WTC11 (cell line): ENCODE measurements around the gene TAF5L. TPM values are rescaled to one million over a fixed set of nuclear protein-coding genes. Genes with fewer than 3 reads are reported as not detected.

Experiments
- GABPB1 ChIP-seq: sonication (generic); formaldehyde crosslinking; IDR thresholded peaks from 2 replicates; pipeline ENCODE4 v1.8.1; 2023; ENCODE audit warnings: mild to moderate bottlenecking, missing genetic modification reagents
- MYBL2 ChIP-seq: sonication (generic); formaldehyde crosslinking; IDR thresholded peaks from 2 replicates; pipeline ENCODE4 v1.8.1; 2023; ENCODE audit warnings: mild to moderate bottlenecking, moderate library complexity, missing genetic modification reagents
- NFE2L1 ChIP-seq: sonication (generic); formaldehyde crosslinking; IDR thresholded peaks from 2 replicates; pipeline ENCODE4 v1.8.1; 2023; ENCODE audit warnings: missing genetic modification reagents
- RELA ChIP-seq: sonication (generic); formaldehyde crosslinking; IDR thresholded peaks from 2 replicates; pipeline ENCODE4 v1.8.1; 2022; ENCODE audit warnings: missing genetic modification reagents, mild to moderate bottlenecking, borderline replicate concordance
- TCF7 ChIP-seq: sonication (generic); formaldehyde crosslinking; IDR thresholded peaks from 2 replicates; pipeline ENCODE4 v1.8.0; 2022; ENCODE audit warnings: mild to moderate bottlenecking, low read depth, missing genetic modification reagents, moderate library complexity
- ZBTB43 ChIP-seq: sonication (generic); formaldehyde crosslinking; IDR thresholded peaks from 2 replicates; pipeline ENCODE4 v1.8.1; 2023; ENCODE audit warnings: mild to moderate bottlenecking, missing genetic modification reagents
- ZNF121 ChIP-seq: sonication (generic); formaldehyde crosslinking; IDR thresholded peaks from 2 replicates; pipeline ENCODE4 v1.8.0; 2023; ENCODE audit warnings: missing genetic modification reagents
- ZNF532 ChIP-seq: fragments of 250-450 bp; sonication (Bioruptor Pico); IDR thresholded peaks from 2 replicates; pipeline ENCODE4 v1.9.0; 2021; ENCODE audit warnings: mild to moderate bottlenecking, borderline replicate concordance
- total RNA-seq: library from RNA; stranded (reverse); gene quantifications from 3 replicates; pipeline ENCODE4 v1.2.3, GENCODE V29; 2021
- TF ChIP-seq, protein P1 (sequence below): fragments of 250-450 bp; sonication (Bioruptor Pico); IDR thresholded peaks from 2 replicates; pipeline ENCODE4 v2.1.2; 2022; ENCODE audit warnings: mild to moderate bottlenecking, moderate library complexity
- TF ChIP-seq, protein P2 (sequence below): sonication (generic); formaldehyde crosslinking; IDR thresholded peaks from 2 replicates; pipeline ENCODE4 v1.8.0; 2022; ENCODE audit warnings: mild to moderate bottlenecking, missing genetic modification reagents
- TF ChIP-seq, protein P3 (sequence below): fragments of 250-450 bp; sonication (Bioruptor Pico); IDR thresholded peaks from 2 replicates; pipeline ENCODE4 v1.8.0; 2021; ENCODE audit warnings: mild to moderate bottlenecking
- TF ChIP-seq, protein P4 (sequence below): sonication (generic); formaldehyde crosslinking; conservative IDR thresholded peaks from 2 replicates; pipeline ENCODE4 v1.8.1; 2023; ENCODE audit warnings: mild to moderate bottlenecking, low read depth, missing genetic modification reagents, moderate library complexity
- TF ChIP-seq, protein P5 (sequence below): sonication (generic); formaldehyde crosslinking; IDR thresholded peaks from 2 replicates; pipeline ENCODE4 v1.8.1; 2022; ENCODE audit warnings: mild to moderate bottlenecking, missing genetic modification reagents, moderate library complexity, borderline replicate concordance
- TF ChIP-seq, protein P6 (sequence below): sonication (generic); formaldehyde crosslinking; IDR thresholded peaks from 2 replicates; pipeline ENCODE4 v1.8.0; 2022; ENCODE audit warnings: mild to moderate bottlenecking, missing genetic modification reagents
- TF ChIP-seq, protein P7 (sequence below): sonication (generic); formaldehyde crosslinking; IDR thresholded peaks from 2 replicates; pipeline ENCODE4 v1.8.1; 2023; ENCODE audit warnings: mild to moderate bottlenecking, moderate library complexity, missing genetic modification reagents
- TF ChIP-seq, protein P8 (sequence below): sonication (generic); formaldehyde crosslinking; IDR thresholded peaks from 2 replicates; pipeline ENCODE4 v1.8.1; 2023; ENCODE audit warnings: mild to moderate bottlenecking, missing genetic modification reagents, borderline replicate concordance

Gene TAF5L
- total RNA-seq, 1 experiment from 2014 or later = 23.8 TPM

DNA sequence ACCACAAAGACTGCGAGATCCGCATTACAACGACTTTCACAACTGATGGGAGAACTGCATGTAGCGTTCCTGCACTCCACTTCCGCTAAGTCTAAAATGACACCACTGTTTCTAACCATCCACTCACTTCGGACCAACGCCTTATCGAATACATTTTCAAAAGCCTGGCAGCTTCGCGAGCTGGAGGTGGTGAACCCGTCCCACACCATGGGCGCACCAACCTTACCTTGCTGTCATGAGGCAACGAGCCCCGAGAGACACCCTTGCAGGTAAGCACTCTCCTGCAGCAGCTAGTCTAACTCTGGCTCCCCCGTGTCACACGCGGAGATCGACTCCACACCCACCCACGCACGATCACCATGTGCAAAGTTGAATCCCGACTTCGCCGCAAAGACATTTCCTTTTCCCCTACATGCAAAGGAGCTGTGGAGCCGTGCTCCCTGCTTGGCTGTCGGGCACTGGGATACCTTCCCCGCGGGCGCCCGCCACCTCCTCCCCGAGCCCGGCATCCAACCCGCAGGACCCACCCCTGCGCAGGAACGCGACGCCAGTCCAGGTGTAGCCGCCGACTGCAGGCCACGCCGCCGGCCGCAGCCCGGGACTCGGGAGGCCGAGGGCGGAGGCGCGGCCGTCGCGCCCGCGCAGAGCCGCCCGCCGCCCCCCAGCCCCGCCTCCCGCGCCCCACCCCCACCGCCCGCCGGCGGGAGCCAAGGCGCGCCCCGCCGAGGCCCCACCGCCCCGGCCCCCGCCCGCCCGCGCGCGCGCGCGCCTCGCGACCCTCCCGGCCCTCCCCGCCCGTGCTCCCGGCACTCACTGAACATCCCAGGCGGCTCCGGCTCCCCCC, 629 bp downstream of the TAF5L start (continued):
- TF ChIP-seq TCF7 (CRISPR knock-in tag) = peak; percentile 24; the same call in 1 of the 2 replicates
- TF ChIP-seq, protein P1, sequence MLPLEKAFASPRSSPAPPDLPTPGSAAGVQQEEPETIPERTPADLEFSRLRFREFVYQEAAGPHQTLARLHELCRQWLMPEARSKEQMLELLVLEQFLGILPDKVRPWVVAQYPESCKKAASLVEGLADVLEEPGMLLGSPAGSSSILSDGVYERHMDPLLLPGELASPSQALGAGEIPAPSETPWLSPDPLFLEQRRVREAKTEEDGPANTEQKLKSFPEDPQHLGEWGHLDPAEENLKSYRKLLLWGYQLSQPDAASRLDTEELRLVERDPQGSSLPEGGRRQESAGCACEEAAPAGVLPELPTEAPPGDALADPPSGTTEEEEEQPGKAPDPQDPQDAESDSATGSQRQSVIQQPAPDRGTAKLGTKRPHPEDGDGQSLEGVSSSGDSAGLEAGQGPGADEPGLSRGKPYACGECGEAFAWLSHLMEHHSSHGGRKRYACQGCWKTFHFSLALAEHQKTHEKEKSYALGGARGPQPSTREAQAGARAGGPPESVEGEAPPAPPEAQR (CRISPR knock-in tag) = no peak
- TF ChIP-seq, protein P2, sequence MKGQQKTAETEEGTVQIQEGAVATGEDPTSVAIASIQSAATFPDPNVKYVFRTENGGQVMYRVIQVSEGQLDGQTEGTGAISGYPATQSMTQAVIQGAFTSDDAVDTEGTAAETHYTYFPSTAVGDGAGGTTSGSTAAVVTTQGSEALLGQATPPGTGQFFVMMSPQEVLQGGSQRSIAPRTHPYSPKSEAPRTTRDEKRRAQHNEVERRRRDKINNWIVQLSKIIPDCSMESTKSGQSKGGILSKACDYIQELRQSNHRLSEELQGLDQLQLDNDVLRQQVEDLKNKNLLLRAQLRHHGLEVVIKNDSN (CRISPR knock-in tag) = no peak
- TF ChIP-seq NFE2L1 = peak; percentile 74; the same call in 1 of the 2 replicates
- no peak for TF ChIP-seq ZNF532 (CRISPR knock-in tag)
- TF ChIP-seq, protein P3, sequence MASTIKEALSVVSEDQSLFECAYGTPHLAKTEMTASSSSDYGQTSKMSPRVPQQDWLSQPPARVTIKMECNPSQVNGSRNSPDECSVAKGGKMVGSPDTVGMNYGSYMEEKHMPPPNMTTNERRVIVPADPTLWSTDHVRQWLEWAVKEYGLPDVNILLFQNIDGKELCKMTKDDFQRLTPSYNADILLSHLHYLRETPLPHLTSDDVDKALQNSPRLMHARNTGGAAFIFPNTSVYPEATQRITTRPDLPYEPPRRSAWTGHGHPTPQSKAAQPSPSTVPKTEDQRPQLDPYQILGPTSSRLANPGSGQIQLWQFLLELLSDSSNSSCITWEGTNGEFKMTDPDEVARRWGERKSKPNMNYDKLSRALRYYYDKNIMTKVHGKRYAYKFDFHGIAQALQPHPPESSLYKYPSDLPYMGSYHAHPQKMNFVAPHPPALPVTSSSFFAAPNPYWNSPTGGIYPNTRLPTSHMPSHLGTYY (CRISPR knock-in tag) = no peak
- TF ChIP-seq GABPB1 (CRISPR knock-in tag) = 0 out of 2 replicates have a peak, but pooled peaks have one; percentile 10
- no peak for TF ChIP-seq RELA (CRISPR knock-in tag)
- TF ChIP-seq, protein P4, sequence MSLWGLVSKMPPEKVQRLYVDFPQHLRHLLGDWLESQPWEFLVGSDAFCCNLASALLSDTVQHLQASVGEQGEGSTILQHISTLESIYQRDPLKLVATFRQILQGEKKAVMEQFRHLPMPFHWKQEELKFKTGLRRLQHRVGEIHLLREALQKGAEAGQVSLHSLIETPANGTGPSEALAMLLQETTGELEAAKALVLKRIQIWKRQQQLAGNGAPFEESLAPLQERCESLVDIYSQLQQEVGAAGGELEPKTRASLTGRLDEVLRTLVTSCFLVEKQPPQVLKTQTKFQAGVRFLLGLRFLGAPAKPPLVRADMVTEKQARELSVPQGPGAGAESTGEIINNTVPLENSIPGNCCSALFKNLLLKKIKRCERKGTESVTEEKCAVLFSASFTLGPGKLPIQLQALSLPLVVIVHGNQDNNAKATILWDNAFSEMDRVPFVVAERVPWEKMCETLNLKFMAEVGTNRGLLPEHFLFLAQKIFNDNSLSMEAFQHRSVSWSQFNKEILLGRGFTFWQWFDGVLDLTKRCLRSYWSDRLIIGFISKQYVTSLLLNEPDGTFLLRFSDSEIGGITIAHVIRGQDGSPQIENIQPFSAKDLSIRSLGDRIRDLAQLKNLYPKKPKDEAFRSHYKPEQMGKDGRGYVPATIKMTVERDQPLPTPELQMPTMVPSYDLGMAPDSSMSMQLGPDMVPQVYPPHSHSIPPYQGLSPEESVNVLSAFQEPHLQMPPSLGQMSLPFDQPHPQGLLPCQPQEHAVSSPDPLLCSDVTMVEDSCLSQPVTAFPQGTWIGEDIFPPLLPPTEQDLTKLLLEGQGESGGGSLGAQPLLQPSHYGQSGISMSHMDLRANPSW (CRISPR knock-in tag) = no peak
- TF ChIP-seq, protein P5, sequence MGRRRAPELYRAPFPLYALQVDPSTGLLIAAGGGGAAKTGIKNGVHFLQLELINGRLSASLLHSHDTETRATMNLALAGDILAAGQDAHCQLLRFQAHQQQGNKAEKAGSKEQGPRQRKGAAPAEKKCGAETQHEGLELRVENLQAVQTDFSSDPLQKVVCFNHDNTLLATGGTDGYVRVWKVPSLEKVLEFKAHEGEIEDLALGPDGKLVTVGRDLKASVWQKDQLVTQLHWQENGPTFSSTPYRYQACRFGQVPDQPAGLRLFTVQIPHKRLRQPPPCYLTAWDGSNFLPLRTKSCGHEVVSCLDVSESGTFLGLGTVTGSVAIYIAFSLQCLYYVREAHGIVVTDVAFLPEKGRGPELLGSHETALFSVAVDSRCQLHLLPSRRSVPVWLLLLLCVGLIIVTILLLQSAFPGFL = no peak
- TF ChIP-seq MYBL2 = no peak
- TF ChIP-seq, protein P6, sequence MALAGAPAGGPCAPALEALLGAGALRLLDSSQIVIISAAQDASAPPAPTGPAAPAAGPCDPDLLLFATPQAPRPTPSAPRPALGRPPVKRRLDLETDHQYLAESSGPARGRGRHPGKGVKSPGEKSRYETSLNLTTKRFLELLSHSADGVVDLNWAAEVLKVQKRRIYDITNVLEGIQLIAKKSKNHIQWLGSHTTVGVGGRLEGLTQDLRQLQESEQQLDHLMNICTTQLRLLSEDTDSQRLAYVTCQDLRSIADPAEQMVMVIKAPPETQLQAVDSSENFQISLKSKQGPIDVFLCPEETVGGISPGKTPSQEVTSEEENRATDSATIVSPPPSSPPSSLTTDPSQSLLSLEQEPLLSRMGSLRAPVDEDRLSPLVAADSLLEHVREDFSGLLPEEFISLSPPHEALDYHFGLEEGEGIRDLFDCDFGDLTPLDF (CRISPR knock-in tag) = no peak
- TF ChIP-seq, protein P7, sequence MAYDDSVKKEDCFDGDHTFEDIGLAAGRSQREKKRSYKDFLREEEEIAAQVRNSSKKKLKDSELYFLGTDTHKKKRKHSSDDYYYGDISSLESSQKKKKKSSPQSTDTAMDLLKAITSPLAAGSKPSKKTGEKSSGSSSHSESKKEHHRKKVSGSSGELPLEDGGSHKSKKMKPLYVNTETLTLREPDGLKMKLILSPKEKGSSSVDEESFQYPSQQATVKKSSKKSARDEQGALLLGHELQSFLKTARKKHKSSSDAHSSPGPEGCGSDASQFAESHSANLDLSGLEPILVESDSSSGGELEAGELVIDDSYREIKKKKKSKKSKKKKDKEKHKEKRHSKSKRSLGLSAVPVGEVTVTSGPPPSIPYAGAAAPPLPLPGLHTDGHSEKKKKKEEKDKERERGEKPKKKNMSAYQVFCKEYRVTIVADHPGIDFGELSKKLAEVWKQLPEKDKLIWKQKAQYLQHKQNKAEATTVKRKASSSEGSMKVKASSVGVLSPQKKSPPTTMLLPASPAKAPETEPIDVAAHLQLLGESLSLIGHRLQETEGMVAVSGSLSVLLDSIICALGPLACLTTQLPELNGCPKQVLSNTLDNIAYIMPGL (CRISPR knock-in tag) = no peak
- TF ChIP-seq, protein P8, sequence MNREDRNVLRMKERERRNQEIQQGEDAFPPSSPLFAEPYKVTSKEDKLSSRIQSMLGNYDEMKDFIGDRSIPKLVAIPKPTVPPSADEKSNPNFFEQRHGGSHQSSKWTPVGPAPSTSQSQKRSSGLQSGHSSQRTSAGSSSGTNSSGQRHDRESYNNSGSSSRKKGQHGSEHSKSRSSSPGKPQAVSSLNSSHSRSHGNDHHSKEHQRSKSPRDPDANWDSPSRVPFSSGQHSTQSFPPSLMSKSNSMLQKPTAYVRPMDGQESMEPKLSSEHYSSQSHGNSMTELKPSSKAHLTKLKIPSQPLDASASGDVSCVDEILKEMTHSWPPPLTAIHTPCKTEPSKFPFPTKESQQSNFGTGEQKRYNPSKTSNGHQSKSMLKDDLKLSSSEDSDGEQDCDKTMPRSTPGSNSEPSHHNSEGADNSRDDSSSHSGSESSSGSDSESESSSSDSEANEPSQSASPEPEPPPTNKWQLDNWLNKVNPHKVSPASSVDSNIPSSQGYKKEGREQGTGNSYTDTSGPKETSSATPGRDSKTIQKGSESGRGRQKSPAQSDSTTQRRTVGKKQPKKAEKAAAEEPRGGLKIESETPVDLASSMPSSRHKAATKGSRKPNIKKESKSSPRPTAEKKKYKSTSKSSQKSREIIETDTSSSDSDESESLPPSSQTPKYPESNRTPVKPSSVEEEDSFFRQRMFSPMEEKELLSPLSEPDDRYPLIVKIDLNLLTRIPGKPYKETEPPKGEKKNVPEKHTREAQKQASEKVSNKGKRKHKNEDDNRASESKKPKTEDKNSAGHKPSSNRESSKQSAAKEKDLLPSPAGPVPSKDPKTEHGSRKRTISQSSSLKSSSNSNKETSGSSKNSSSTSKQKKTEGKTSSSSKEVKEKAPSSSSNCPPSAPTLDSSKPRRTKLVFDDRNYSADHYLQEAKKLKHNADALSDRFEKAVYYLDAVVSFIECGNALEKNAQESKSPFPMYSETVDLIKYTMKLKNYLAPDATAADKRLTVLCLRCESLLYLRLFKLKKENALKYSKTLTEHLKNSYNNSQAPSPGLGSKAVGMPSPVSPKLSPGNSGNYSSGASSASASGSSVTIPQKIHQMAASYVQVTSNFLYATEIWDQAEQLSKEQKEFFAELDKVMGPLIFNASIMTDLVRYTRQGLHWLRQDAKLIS (CRISPR knock-in tag) = no peak
- TF ChIP-seq ZBTB43 (CRISPR knock-in tag) = no peak
- no peak for TF ChIP-seq ZNF121 (CRISPR knock-in tag)
